ENCODE measurements around the gene TBC1D2B.
A peak's percentile ranks its signal among the peaks of the same experiment; 100 is the strongest.
"Not testable (repeated sequence)": the region's sequence is repeated elsewhere in the genome, so short reads cannot be mapped to it uniquely, and the experiment has no call there.

Gene TBC1D2B

DNA sequence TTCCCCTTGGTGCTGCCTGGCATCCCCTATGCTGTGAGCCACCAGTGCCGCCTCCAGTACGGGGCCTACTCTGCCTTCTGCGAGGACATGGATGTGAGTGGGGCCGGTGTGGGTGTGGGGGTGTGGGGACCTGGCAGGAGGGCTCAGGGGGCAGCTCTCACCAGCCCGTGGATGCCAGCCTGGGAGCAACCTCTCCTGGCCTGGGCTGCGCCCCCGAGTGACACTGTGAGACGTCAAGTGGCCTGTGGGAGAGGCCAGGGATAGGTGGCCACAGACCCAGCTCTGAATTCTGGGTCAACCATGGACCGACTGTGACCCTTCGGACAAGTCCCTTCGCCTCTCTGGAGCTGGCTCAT is 101.4 kb downstream of the TBC1D2B start:
- not testable (repeated sequence) for DNase-seq (ENCODE audit: low read depth in 2 of 2)

DNA sequence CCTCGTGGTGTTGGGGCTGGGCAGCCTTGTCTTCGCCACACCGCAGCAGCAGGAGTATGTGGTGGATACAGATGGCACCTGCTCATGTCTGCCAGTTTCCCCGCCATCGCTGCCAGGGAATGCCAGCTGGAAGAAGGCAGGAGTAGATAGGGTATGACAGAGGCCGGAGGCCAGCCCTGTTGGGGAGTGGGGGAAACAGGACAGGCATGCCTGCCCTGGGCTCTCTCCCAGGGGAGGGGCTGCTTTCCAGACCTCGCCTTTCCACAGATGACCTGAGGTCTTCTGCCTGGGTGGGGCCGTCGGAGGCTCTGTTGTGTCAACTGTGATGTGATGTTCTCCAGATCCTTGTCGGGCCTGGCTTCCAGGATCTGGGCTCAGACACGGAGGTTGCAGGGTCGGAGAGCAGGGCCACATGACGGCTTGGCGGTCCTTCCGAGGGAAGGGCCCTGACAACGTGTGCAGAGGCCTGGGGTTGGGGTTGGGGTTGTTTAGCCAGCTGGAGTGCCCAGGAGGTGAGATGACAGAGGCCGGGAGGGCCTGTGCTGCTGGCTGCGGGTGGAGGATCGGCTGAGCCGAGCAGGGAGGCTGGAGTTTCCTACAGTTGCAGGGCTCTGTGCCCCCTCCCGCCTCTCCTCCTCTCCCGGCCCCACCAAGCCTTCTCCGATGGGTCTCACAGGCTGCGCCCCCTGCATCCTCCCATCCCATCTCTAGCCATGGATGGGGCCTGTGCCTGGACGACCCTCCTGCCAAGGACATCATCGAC is 102.0 kb downstream of the TBC1D2B start:
- TF ChIP-seq, protein P1, sequence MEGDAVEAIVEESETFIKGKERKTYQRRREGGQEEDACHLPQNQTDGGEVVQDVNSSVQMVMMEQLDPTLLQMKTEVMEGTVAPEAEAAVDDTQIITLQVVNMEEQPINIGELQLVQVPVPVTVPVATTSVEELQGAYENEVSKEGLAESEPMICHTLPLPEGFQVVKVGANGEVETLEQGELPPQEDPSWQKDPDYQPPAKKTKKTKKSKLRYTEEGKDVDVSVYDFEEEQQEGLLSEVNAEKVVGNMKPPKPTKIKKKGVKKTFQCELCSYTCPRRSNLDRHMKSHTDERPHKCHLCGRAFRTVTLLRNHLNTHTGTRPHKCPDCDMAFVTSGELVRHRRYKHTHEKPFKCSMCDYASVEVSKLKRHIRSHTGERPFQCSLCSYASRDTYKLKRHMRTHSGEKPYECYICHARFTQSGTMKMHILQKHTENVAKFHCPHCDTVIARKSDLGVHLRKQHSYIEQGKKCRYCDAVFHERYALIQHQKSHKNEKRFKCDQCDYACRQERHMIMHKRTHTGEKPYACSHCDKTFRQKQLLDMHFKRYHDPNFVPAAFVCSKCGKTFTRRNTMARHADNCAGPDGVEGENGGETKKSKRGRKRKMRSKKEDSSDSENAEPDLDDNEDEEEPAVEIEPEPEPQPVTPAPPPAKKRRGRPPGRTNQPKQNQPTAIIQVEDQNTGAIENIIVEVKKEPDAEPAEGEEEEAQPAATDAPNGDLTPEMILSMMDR (IDR thresholded peaks at IDR 0.05; ENCODE audit: low read depth, low read length): no peak
- H3K4me3 ChIP-seq (replicated peaks in 1 of 2; ENCODE audit: low read depth in 2 of 2, low read length in 2 of 2): no peak overlapping the region
- no peak for DNase-seq (ENCODE audit: low read depth in 2 of 2)

More for the DNA sequence above, 101.4 kb downstream of the TBC1D2B start:
- not testable (repeated sequence) for H3K4me3 ChIP-seq (replicated peaks in 1 of 2; ENCODE audit: low read depth in 2 of 2, low read length in 2 of 2)

DNA sequence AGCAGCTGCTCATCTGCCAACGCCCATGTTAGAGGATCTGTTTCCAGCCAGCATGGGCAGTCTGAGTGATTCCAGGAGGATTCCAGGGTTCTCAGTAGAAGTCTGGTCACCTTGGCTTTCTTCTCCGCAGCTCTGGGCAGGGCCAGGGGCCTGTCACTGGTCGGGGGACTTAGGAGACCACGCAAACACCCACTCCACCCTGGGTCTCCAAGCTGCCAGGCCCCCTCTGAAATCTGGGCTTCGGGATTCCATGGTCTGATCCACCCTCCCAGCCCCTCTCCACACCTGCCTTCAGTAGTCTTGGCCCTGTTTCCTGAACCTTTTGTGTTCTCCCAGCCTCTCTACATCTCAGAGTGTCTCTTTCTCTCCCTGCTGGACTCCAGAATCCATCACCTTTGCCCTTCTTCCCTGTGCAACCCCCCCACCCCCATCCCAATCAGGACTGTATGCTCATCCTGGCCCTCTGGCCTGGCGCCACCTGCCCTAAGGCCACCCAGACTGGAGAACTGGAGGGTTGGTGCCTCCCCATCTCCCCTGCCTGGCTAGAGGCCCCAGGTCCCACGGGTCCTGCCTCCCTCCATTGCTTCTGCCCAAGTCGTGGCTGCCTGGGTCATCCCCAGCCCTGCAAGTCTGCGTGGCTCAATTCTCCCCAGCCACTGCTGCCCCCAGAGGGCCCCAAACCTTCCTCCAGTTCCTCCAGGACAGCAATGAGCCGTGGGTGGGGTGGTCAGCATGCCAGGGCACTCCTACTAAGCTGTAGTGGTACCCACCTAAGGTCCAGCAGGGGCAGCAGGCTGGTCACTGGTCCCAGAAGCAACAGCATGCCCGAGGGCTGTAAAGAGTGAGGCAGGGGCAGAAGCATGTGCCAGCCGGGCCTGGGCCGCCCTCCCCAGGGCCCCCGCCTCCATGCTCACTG is 102.8 kb downstream of the TBC1D2B start:
- TF ChIP-seq, protein P1 (IDR thresholded peaks at IDR 0.05; ENCODE audit: low read depth, low read length): no peak
- no peak for DNase-seq (ENCODE audit: low read depth in 2 of 2)
- H3K4me3 ChIP-seq (replicated peaks in 1 of 2; ENCODE audit: low read depth in 2 of 2, low read length in 2 of 2): no peak overlapping the region

DNA sequence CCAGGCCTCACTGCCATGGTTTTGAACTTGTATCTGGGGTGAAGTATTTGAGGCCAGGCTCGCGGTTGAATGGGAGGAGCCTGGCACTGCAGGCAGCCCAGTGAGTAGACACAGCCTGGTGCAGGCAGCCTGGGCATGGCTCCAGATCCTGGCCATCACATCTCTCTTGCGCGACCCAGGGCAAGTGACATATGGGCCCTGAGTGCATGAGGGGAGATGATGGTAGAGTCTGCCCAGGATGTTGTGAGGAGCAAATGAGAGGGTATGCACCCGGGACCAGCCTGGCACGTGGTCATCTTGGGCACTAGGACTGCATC is 103.5 kb downstream of the TBC1D2B start:
- TF ChIP-seq, protein P1 (IDR thresholded peaks at IDR 0.05; ENCODE audit: low read depth, low read length): no peak
- no peak overlapping the region for H3K4me3 ChIP-seq (replicated peaks in 1 of 2; ENCODE audit: low read depth in 2 of 2, low read length in 2 of 2)
- DNase-seq (ENCODE audit: low read depth in 2 of 2): peak; percentile 42 to 74

DNA sequence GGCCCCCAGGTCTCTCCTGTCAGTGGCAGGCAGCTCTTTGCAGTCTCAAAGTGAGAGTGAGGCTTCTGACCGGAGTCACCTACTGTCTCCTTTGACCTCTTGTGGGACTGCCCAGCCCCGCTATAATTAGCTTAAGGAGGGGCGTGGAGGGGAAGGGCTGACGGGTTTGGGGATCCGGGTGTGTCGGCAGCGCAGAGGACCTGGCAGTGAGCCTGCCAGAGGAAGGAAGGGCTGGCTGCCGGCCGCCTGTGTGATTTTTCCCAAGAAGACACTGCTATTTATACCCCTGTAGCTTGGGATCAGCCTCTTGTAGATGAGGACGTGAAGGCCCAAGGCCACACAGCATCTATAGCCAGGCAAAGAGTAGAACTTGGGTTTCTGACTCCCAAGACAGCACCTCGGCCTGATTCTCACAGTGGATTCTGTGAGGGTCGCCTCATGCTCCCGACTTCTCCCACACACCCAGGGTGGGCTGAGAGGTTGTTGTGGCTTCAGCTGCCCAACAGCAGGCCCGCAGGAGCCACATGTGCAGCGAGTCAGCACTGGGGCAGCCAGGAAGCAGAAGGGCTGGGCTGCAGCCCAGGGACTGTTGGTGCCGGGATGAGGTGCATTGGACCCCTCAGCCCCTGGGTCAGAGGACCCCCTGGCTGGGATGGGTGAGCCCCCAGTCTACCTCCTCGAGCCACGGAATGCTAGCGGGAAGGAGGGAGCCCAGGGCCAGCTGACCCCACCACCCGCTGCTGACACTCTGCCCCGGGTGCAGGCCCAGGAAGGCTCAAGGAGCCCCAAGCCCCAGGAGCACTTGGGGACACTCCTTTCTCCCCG is 104.0 kb downstream of the TBC1D2B start:
- H3K4me3 ChIP-seq (replicated peaks in 1 of 2; ENCODE audit: low read depth in 2 of 2, low read length in 2 of 2); DNase-seq (ENCODE audit: low read depth in 2 of 2): not testable (repeated sequence)

DNA sequence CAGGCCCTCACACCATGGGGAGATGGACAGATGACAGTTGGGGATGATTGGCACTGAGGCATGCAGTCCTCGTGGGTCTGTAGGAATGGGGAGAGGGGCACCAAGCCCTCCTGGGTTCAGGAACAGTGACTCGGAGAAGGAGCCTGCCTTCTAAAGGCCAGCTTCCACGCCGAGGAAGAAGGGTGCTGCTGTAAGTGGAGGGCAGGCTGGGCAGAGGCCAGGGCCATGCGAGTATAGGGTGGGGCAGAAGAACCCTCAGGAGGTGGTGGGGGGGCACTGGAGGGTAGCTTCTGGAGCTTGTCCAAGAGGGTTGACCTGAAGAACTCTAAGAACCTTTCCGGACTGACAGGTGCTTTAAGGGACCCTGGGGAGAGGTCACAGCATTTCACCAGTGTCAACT is 104.8 kb downstream of the TBC1D2B start:
- not testable (repeated sequence) for H3K4me3 ChIP-seq (replicated peaks in 1 of 2; ENCODE audit: low read depth in 2 of 2, low read length in 2 of 2); DNase-seq (ENCODE audit: low read depth in 2 of 2)

DNA sequence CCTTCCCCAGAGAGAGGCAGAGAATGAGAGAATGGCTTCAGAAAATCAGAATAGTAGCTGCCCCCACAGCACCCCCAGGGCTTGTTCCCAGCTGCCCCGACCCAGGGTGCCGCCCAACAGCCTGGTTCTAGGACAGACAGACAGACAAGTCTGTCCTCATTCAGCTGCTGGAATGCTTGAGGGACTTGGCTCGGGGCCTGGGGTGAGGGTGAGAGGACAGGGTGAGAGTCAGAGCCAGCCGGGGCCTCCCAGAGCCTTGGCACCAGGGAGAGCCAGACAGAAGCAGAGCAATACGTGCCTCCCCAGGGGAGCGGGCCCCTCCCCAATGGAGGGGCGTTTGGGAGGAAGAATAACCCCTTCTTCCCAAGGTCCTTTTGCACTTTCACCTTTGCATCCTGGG is 105.6 kb downstream of the TBC1D2B start:
- H3K4me3 ChIP-seq (replicated peaks in 1 of 2; ENCODE audit: low read depth in 2 of 2, low read length in 2 of 2); DNase-seq (ENCODE audit: low read depth in 2 of 2): not testable (repeated sequence)

DNA sequence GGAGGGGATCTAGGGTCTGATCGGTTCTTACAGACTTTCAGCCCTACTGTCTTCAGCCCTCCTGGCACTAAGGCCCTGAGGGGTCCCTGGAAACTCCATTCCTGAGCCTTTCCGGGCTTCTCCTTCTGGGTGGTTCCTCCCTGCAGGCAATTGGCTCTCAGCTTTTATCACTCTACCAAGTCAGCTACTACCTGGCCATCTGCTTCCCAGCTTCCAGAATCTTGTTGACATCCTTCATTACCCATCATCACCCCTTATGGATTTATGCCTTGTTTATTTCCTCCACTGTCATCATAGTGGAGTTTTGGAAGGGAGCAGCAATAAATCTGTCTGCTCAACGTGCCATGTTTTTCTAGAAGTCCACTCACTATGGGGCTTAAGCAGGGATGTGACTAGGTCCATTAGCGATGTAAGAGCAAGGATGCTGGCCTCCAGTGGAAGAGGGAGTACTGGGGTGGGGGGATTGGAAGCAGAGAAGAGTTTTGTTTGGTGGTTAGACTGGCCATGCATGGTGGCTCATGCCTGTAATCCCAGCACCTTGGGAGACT is 106.6 kb downstream of the TBC1D2B start:
- H3K4me3 ChIP-seq (replicated peaks in 1 of 2; ENCODE audit: low read depth in 2 of 2, low read length in 2 of 2); DNase-seq (ENCODE audit: low read depth in 2 of 2): not testable (repeated sequence)

DNA sequence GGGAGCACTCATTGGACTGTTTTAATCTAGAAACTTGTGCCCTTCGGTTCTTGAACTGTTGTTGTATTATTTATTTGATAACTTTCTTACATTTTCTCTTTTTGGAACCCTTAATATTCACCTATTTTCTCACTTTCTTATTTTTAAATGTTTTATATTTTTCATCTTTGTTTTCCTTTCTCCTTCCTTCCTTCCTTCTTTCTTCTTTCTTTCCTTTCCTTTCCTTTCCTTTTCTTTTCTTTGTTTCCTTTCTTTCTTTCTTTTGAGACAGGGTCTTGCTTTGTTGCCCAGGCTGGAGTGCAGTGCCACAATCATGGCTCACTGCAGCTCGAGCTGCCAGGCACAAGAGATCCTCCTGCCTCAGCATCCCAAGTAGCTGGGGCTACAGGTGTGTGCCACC is 108.5 kb downstream of the TBC1D2B start:
- no peak for DNase-seq (ENCODE audit: low read depth in 2 of 2)
- TF ChIP-seq, protein P1 (IDR thresholded peaks at IDR 0.05; ENCODE audit: low read depth, low read length): no peak
- H3K4me3 ChIP-seq (replicated peaks in 1 of 2; ENCODE audit: low read depth in 2 of 2, low read length in 2 of 2): no peak overlapping the region

Measured in cardiac fibroblast (primary cell).